LNCAP (cell line): ENCODE results near the gene MLXIP.

Experiments
- CTCF ChIP-seq: fragments of 450-650 bp; IDR thresholded peaks from 2 replicates; pipeline ENCODE4 v1.5.1; 2017; ENCODE audit warnings: mild to moderate bottlenecking

The MLXIP gene

GRCh38 chr12:122182887-122183587 lies 104.5 kb downstream of the MLXIP start, which contains the start of gene LRRC43:
Gene LRRC43, plus strand, starts transcription at chr12:122183123. Its CDS starts 22 bp downstream, at chr12:122183145.
- TF ChIP-seq CTCF: no peak

GRCh38 chr12:122183588-122183940 lies 105.0 kb downstream of the MLXIP start:
- TF ChIP-seq CTCF: no peak

- no peak for TF ChIP-seq CTCF
Measured at GRCh38 chr12:122184517-122184916, 106.0 kb downstream of the MLXIP start.

- TF ChIP-seq CTCF: no peak
Measured at GRCh38 chr12:122185079-122185478, 106.5 kb downstream of the MLXIP start.

GRCh38 chr12:122185494-122186082 lies 107.0 kb downstream of the MLXIP start:
- TF ChIP-seq CTCF: no peak

- no peak for TF ChIP-seq CTCF
Measured at GRCh38 chr12:122187466-122187865, 108.9 kb downstream of the MLXIP start.

GRCh38 chr12:122189626-122190475 lies 111.3 kb downstream of the MLXIP start:
- no peak for TF ChIP-seq CTCF
